ENCODE data around the gene PCSK5.

Gene PCSK5

DNA sequence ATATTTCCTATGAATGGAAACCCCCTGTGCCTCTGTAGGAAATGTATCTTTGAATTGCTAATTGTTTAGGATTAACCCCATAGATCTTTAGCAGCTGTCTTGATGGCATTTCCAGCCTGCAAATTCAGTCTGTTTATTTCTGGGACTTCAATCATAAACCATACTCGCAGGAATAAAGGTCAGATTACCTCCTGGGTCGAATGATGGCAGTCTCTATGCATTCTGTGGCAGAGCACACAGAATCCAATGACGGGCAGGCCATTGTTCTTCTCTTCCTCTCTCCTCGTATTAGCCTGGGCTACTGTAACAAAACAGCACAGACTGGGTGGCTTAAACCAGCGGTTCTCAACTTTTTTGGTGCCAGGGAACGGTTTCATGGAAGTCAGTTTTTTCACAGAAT is 199.9 kb downstream of the PCSK5 start:
- DNase-seq: no peak

DNA sequence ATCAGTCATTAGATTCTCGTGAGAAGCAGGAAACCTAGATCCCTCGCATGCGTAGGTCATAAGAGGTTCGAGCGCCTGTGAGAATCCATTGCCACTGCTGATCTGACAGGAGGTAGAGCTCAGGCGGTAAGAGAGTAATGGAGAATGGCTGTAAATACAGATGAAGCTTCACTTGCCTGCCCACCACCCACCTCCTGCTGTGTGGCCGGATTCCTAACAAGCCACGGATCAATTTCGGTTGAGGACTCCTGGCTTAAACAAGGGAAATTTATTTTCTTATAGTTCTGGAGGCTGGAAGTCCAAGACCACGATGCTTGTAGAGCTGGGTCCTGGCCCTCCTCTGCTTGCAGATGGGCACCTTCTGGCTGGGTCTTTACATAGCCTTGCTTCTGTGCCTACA is 200.4 kb downstream of the PCSK5 start:
- no peak for DNase-seq

DNA sequence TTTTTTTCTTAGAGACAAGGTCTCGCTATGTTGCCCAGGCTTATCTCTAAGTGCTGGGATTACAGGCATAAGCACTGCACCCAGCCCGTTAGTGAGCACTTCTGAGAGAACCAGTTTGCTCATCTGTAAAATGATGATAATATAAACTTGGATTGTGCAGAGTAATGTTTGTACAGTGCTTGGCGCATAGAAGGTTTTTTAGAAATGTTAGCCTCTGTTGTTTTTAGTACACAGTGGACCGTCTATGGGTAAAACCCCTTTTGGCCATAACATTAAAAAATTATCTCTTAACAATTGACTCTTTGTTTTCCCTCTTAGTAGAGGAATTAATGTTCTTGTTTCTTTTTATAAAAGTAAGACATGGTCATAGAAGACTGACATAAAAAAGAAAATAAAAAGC is 202.1 kb downstream of the PCSK5 start:
- no peak for DNase-seq

DNA sequence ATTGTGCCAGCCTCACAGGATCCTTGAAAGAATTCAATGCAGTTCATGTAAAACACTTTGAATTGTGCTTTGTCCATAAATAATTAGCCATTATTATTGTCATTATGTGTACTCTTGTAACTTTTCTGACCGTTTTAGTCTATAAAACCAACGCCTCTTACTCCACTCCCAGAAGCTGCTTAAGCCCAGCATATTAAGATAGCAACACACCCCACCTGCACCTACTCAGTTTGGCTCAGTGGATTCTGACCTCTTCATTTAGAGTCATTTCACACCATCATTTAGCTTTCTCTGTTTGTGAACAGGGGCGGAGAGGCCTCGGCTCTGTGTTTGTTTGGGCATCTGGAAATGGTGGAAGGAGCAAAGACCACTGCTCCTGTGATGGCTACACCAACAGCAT is 205.1 kb downstream of the PCSK5 start:
- DNase-seq: no peak

DNA sequence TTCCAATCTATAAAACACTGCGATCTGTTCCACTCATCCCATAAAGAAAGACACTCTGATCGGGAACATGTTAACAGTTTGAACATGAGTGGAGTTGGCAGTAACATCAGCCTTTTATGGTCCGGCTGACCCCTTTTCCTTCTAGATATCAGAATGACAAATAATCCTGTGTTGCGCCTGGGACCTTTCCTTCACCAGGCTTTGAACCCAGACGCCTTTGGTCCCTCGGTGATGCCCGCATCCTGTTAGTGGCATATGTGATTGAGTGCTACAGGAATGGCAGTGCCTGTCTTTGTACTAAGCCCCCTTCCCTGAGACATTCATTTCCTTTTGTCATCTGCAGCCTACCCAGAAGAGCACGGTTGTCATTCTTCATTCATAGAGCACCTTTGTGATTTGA is 209.0 kb downstream of the PCSK5 start:
- DNase-seq: no peak

DNA sequence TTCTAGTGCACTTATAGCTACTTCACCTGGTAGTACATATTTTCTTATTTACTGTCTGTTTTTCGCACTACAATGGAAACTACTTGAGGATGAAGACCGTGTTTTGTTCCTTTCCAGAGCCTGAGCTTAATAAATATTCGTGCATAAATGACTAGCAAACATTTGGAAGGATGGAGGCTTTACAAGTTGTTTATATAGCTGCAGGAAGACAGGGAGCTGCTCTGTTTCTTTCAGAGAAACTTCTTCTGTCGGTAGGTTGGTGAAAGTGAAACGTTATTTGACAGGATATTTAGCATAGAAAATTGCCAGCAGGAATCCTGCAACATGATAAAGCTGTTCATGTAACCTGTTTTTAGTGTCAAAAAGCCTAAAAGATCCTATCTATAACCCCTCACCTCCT is 210.6 kb downstream of the PCSK5 start:
- no peak for DNase-seq

DNA sequence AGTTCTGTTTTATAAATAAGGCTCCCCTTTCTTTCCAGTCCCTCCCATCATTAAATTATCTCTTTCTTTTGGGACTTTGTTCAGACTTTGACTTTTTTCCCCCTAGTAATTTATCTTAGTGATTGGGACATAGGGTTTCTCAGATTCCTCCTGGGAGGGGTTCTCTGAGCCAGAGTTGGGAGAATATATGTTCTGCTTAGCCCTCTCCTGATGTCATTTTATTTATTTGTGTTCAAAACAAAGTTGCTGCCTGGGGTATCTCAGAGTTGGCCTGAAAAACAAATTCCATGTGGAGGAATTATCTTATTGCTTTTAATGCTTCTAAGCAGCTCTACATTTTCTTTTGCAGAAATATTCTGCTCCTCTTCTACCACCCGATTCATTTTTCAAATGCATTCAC is 211.0 kb downstream of the PCSK5 start:
- DNase-seq: no peak

DNA sequence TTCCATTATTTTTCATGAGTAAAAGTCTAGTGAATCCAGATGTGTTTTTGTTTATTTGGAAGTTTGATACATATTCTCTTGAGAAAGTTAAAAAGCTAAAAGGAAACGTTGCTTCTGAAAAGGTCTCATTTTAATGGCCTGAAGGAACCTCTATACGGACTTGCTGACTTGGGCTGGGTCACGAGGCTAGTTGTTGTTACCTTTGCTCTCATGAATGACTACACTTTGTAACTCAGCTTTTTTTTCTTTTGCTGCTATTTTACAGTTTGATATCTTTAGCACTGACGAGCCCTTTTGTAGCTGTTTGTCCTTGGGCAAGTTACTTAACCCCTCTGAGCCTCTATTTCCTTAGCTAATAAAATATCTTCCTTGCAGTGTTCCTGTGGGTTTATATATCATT is 211.5 kb downstream of the PCSK5 start:
- DNase-seq: no peak

DNA sequence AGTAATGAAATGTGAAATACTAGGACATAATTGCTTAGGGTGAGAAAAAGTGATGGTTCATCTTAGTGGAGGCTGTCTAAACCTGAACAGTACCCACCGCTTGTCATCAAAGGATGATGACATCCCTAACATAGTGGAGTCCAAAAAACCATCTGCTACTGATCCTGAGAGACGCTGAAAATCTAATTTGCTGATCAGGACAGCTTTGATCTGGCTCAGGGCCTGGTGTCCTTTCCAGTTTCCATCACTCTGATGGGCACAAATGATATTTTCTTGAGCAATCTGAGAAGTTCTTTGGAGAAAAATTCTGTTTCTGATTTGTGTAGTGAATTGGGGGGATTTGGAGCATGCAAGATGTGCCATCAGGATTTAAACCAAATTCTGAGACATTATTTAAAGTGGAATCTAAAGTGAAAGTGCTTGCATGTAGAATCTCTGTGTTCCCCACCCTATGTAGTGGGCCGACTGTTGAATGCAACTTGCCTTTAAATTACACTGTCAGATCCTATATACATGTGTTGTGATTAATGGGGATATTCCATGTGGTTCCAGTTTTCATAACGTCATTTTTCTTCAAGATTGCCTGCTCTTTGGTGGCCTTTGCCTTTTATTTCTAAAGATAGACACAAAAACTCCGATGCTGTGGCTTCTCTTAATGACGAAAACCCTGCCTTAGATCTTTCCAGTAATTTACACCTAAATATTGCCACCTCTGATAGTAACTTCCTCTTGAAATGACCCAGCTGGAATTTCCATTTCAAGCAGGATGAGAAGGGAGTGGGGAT is 213.2 kb downstream of the PCSK5 start:
- DNase-seq: no peak

DNA sequence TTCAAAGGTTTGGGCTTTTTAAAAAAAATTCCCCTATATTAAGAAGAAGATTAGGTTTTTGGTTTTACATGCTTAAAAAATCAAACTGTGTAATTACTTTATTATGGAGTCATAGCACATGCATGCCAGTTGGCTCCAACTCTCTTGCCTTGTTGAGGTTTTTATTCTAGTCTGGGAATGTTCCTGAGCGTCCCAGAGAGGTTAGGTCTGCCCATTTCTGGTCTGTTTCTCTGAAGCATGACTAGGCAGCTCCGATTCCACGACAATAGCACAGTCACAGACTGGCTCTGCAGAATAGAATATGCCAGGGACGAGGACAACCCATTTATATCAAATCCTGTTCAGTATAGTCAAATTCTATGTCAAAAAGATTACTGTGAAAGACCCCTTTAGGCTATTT is 217.0 kb downstream of the PCSK5 start:
- DNase-seq: no peak

DNA sequence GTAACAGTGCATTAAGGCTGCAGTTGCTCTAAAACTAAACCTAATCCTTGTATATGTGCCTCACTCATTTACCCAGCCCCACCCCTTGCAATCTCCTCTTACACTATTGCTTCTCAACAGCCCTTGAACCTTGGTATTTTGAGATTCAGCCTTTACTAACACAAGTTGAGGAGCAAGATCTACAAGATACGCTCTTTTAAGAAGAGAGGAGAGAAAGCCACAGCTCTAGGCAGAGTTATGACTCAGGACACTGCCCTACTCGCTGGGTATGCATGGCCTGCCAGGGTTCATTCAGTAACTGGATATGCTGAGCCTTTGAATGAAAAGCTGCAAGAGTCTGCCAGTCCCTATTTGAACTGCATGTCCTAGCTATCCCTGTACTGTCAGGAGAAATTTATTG is 219.5 kb downstream of the PCSK5 start:
- no peak for DNase-seq

DNA sequence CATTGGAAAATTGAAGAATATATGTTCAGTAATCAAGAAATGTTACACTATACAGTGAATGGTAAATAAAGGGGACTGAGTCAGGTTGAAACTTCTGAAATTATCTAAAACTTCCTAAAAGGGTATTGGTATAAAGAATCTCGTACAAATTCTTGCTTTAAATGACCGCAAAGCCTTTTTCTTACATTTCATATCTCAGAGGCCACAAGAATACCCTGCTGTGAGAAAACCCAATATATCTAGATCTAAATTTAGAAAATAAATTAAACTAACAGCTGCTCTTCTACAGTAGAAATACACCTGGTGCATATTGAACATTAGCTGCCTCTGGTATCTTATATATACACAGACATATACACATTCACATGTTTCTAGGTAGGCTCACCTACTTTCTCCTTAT is 221.7 kb downstream of the PCSK5 start:
- DNase-seq: no peak

DNA sequence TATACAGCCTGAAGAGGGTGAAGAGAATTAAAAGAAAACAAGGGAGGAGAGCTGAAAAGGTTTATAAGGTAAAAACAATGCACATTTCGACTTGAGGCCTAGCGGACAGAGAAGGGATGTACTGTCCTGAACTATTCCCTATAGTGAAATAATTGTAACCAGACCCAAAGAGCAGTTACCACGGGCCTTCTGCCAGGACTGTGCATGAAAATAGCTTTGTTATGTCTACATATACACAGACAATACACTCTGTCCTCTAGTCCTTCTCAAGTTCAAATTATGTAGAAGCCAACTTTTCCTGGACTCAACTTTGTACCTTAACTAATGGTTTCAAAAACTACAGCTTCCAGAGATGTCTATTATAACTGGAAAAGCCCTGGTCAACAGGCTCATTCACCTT is 223.7 kb downstream of the PCSK5 start:
- DNase-seq: no peak

DNA sequence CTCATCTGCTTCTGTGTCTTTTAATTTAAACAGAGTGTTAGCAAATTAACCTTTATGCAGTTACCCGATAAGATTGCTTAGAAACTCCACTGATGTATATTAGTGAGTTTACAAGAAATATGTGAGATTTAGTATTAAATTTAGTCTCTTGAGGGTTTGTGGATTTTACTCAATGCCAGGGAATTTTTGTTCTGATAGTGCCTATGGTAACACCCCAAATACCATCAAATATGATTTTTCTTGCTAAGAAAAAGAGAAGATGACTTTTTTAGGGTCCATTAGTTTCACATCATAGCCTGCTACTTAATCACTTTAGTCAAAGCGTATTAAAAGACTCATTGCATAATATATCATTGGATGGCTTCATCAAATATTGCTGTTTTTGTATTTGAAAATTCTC is 224.9 kb downstream of the PCSK5 start:
- no peak for DNase-seq

DNA sequence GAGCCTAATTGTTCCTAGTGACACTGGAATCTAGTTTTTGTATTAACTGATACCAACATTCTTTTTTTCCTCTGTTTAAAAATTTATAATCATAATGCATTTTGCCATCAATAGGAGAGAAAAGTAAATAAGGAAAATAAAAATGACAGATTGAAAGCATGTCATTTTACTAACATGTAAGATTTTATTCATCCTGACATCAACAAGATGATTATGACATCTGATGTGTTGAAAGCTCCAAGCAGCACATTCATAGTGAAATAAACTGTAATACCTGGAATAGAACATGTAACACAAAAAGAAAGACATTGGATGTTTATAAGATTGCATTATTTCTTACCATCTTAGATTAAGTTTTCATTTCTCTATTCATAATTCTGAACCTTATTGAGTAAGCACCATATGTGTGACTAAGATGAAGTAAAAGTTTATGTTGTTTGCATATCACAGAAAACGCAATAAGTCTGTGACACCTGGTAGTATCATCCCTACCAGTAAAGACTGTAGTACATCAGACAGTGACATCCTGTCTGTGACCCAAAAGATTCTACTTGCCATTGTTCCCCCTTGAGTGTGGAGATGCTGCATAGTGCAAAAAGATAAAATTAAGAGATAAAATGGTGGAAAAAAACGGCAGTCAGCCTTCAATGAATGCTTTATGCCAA is 225.6 kb downstream of the PCSK5 start:
- DNase-seq: no peak

DNA sequence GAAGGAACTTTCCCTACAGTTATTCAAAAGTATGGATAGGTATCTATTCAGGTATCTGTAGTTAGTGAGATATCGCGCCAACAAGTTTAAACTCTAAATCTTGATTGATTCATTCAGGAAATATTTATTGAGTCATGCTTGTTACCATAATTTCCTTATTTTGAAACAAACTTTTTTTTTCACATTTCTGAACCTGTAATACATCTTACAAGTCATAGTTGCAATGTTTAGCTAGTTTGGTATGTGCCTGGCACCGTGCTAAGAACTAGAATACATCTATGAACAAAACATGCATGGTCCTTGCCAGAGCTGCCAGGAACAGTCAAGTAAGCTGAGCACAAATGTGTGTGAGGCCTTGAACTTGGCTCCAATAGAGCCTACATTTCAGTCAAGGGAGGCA is 226.4 kb downstream of the PCSK5 start:
- no peak for DNase-seq

DNA sequence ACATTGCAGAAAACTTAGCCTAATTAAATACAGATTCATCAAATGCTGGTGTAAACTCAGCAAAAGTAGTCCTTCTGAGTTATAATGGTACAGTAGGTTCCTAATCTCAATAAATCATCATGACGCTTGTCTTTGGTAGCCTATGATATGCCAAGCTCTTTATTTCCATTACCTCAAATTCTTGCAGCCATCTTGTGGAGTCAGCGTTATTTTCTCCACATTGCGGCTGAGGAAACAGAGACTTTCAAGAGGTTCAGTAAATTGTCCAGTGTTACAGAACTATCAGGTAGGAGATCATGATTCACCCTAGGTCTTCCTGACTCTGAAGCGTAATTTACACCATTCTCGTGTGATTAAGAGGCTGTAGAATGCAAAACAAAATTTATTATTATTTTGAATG is 237.2 kb downstream of the PCSK5 start:
- no peak for DNase-seq

DNA sequence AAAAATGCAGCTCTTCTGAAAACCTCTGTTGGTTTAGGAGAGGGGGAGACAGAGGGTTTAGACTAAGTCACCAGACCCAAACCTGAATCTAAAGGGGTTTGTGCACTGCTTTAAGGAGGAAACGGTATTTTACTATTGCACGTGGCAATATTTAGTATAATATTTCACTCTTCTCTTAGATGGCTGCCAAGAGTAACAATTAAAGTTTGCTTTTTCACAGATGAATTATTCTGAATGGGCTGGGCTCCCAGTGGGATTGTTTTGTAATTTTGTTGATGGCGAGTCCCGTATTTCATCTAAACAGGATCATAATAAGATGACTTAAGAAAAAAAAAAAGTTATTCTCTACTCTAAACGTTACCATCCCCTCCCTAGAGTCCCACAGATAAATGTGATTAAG is 245.4 kb downstream of the PCSK5 start:
- no peak for DNase-seq

DNA sequence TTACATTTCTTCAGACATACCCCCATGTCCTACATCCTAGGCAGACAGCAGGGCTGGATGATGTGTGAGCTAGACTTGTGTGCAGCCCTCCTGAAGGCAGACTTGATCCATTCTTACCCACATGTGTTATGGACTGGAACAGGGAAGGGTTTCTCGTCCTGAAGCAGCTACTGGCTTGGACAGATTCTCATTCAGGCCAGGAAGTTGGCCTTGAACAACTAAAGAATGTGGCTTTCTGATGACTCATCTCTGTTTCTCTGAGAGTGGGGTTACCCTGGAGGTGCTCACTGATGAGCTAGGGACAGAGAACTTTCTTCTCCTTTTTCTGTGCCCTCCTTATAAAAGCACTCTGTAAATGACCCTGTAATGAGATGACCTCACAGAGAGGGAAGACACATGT is 246.5 kb downstream of the PCSK5 start:
- DNase-seq: no peak

DNA sequence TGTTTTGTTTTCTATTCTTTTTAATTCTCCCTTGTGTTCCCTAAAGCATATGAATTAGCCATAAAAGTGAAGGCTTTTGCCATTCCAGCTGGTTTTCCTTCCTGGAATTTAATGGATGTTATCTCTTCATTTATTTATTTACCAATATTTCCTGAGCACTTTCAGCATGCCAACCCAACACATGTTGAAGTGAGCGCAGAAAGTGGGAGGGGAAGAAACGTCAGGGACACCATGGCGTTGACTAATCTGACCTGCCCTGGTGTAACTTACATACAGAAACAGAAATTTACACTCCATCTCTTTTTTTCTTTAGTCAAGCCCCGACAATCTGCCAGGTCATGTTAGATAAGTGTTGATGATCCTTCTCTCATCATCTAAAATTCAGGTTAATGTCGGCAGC is 247.5 kb downstream of the PCSK5 start:
- DNase-seq: no peak

DNA sequence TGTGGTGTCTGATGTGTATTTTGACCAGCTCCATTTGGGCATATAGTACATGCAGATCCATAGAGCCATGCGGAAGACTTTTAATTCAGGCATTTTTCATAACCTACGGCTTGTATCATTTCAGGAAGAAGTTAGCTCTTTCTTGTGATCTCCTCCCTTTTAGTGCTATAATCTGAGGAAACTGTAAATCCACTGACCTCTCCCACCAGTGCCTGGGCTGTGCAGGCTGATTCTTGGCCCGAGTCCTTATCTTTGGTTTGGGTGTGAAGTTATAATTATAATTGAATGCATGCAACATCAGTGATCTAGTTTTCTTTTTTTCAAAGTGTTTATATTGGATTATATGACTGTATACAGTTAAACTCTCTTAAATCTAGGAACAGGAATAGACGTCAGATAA is 247.9 kb downstream of the PCSK5 start:
- no peak for DNase-seq

DNA sequence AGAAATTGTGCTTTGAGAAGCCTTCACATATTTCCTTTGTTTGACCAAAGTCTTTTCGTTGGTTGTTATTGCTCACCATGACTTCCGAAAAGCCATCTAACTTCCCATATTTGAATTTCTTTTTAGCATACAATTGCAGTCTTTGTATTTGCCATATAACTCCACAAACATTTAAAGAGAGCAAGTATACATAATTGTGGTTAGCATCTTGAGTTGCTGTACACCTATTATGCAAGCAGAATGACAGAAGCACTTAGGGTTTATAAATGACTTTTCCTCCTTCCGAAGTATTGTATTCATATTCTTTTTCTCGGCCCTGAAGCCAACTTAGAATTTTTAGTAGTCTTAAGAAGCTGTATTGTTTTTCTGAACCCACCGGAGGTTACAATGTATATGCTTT is 253.4 kb downstream of the PCSK5 start:
- DNase-seq: no peak

DNA sequence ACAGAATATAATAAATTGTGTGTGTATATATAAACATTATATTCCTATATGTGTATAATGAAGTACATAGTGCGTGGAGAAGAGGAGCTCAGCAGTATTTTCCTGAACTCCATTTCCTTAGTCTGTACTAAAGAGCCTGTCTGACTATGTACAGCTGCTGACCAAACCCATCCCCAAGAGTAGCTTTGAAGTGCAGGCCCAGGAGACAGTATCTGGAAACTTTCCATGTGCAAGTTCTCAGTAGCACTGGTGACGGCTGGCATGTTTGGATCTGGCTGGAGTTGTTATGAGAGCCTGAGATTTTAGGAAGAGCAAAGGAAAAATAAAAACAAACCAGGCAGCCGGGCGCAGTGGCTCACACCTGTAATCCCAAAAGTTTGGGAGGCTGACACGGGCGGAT is 259.5 kb downstream of the PCSK5 start:
- no peak for DNase-seq

DNA sequence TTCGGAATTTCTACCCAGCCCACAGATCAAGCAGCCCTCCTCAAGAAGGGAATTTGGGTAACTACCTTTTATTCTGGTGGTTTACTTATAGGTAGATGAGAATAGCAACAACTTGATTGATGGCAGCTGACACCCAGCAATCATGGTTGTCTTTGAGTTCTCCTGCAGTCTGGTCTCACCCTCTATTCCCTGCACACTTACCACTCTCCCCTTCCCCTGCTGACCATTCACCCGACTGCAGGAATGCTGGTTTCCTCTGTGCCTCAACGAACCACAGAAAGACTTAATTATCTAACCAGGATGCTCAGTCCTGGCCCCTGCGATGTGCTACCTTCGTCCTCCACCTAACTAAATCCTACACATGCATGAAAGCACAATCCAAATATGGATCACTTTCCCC is 260.8 kb downstream of the PCSK5 start:
- DNase-seq: no peak

DNA sequence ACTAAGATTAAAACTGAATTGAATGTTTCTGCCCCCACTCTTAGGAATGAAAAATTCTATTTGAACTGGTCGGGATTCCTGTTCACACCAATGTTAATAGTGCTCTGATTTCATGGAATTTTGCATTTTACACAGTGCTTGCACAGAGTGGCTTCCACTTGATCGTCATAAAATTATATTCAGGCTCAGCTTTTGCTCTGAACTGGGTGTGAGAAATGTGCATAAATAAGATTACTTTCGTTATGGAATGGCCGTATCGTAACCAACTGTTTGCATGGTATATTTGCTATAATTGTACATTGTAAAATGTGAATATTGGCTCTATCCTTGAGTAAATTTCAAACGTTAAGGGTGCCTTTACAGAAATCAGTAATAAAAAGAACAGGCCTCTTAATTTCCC is 262.9 kb downstream of the PCSK5 start:
- DNase-seq: no peak
